K562 (cell line): ENCODE data around the gene GPR4. TPM values are rescaled to one million over a fixed set of nuclear protein-coding genes. Genes with fewer than 3 reads are reported as not detected.

Experiments
- ARID4B ChIP-seq: sonication (generic); formaldehyde crosslinking; IDR thresholded peaks from 2 replicates; pipeline ENCODE4 v1.8.0; 2022; ENCODE audit warnings: mild to moderate bottlenecking, missing genetic modification reagents
- CBX1 ChIP-seq: sonication (generic); IDR thresholded peaks from 2 replicates; pipeline ENCODE4 v1.6.1; 2016; ENCODE audit warnings: antibody characterized with exemption, low read depth, mild to moderate bottlenecking
- COPS2 ChIP-seq: fragments of 450-650 bp; conservative IDR thresholded peaks from 2 replicates; pipeline ENCODE4 v1.6.1; 2016; ENCODE audit warnings: mild to moderate bottlenecking, moderate library complexity
- DPF2 ChIP-seq: fragments of 450-650 bp; IDR thresholded peaks from 2 replicates; pipeline ENCODE4 v1.6.1; 2016
- EHMT2 ChIP-seq: fragments of 450-650 bp; IDR thresholded peaks from 2 replicates; pipeline ENCODE4 v1.6.1; 2018; ENCODE audit warnings: antibody characterized with exemption
- GABPA ChIP-seq: fragments of 200-800 bp; sonication (Bioruptor generic); conservative IDR thresholded peaks from 2 replicates; pipeline ENCODE4 v1.6.1; 2016; ENCODE audit warnings: low read depth, missing genetic modification characterization, missing compliant biosample characterization
- GTF2A2 ChIP-seq: IDR thresholded peaks from 2 replicates; pipeline ENCODE4 v1.6.1; 2016; ENCODE audit warnings: mild to moderate bottlenecking, missing genetic modification characterization, missing compliant biosample characterization
- HCFC1 ChIP-seq: IDR thresholded peaks from 2 replicates; pipeline ENCODE4 v1.6.1; 2012; ENCODE audit warnings: low read depth, low read length, improper control_type of control experiment
- HNRNPLL ChIP-seq: fragments of 200-400 bp; formaldehyde crosslinking; IDR thresholded peaks from 2 replicates; pipeline ENCODE4 v1.6.1; 2017; ENCODE audit warnings: low read length, low read depth, mild to moderate bottlenecking; ENCODE audit not compliant: poor library complexity, severe bottlenecking
- HOMEZ ChIP-seq: fragments of 250-450 bp; sonication (Bioruptor Pico); IDR thresholded peaks from 2 replicates; pipeline ENCODE4 v1.4.0; 2020; ENCODE audit warnings: mild to moderate bottlenecking, moderate library complexity
- LEF1 ChIP-seq: fragments of 450-650 bp; IDR thresholded peaks from 2 replicates; pipeline ENCODE4 v1.6.1; 2016; ENCODE audit warnings: mild to moderate bottlenecking
- MAFF ChIP-seq: IDR thresholded peaks from 2 replicates; pipeline ENCODE4 v1.6.1; 2012; ENCODE audit warnings: low read length, improper control_type of control experiment
- MCM2 ChIP-seq: fragments of 450-650 bp; IDR thresholded peaks from 2 replicates; pipeline ENCODE4 v1.6.1; 2017; ENCODE audit warnings: low read depth, mild to moderate bottlenecking
- TOE1 ChIP-seq, 2 experiments: fragments of 450-650 bp in 1 of 2; sonication (generic) in 1 of 2; formaldehyde crosslinking in 1 of 2; IDR thresholded peaks; 2 replicates each; pipeline versions ENCODE4 v1.7.1 to v1.8.0; 2016 to 2022; ENCODE audit warnings: borderline replicate concordance in 2 of 2, mild to moderate bottlenecking in 2 of 2, antibody characterized with exemption in 1 of 2, inconsistent platforms in 1 of 2, low read depth in 1 of 2, missing genetic modification reagents in 1 of 2, moderate library complexity in 1 of 2
- ZBTB12 ChIP-seq: fragments of 250-450 bp; sonication (Bioruptor Pico); IDR thresholded peaks from 2 replicates; pipeline ENCODE4 v1.4.0; 2020
- ZBTB7A ChIP-seq: IDR thresholded peaks from 2 replicates; pipeline ENCODE4 v1.6.1; 2011; ENCODE audit warnings: low read depth, mild to moderate bottlenecking, low read length, moderate library complexity, borderline replicate concordance; ENCODE audit not compliant: control insufficient read depth
- ZNF12 ChIP-seq: sonication (generic); formaldehyde crosslinking; IDR thresholded peaks from 2 replicates; pipeline ENCODE4 v1.4.0; 2020; ENCODE audit warnings: mild to moderate bottlenecking, missing genetic modification reagents
- ZNF146 ChIP-seq: IDR thresholded peaks from one replicate; pipeline ENCODE4 v1.6.1; 2018; ENCODE audit warnings: missing compliant biosample characterization; ENCODE audit not compliant: unreplicated experiment
- ZNF41 ChIP-seq: fragments of 250-450 bp; sonication (Bioruptor Pico); conservative IDR thresholded peaks from 2 replicates; pipeline ENCODE4 v1.4.0; 2020; ENCODE audit warnings: mild to moderate bottlenecking
- ZNF444 ChIP-seq: fragments of 250-450 bp; sonication (Bioruptor Pico); IDR thresholded peaks from 2 replicates; pipeline ENCODE4 v1.4.0; 2020; ENCODE audit warnings: mild to moderate bottlenecking, moderate library complexity
- ZNF778 ChIP-seq: fragments of 450-650 bp; formaldehyde crosslinking; IDR thresholded peaks from 2 replicates; pipeline ENCODE4 v1.4.0; 2020; ENCODE audit warnings: mild to moderate bottlenecking, moderate library complexity
- ZNF79 ChIP-seq: fragments of 250-450 bp; sonication (Bioruptor Pico); IDR thresholded peaks from 2 replicates; pipeline ENCODE4 v1.4.0; 2020; ENCODE audit warnings: low read depth, mild to moderate bottlenecking, moderate library complexity
- polyA plus RNA-seq, 8 experiments: library from polyadenylated mRNA; depleted of rRNA in 4 of 8; stranded (reverse) in 5 of 8; unstranded in 3 of 8; fragments of >200 nt; fragmentation: Nextera tagmentation in 2 of 8; fragmentation: Illumina TruSeq in 1 of 8; extraction: Ambion mirVana in 2 of 8; extraction: Trizol in 1 of 8; gene quantifications; 2 replicates each; pipeline versions ENCODE4 v1.2.1 to v1.2.3, GENCODE V29; 2011 to 2014; ENCODE audit warnings: inconsistent platforms in 1 of 8, missing spikeins in 1 of 8
- total RNA-seq, 7 experiments: library from RNA; depleted of rRNA in 6 of 7; stranded (reverse); fragments of >200 nt in 6 of 7; fragmentation: Illumina TruSeq in 2 of 7; extraction: Trizol in 2 of 7; gene quantifications; 2 replicates each; pipeline versions ENCODE4 v1.2.1 to v1.2.3, GENCODE V29; 2011 to 2021; ENCODE audit warnings: low replicate concordance in 1 of 7

Gene GPR4
- total and polyA plus RNA-seq, 9 of the 15 experiments (the other 6 are each of a cell fraction or from before 2014, with no cell fraction given): 0.03 to 0.09 (median 0.04) TPM; not detected in 5

- TF ChIP-seq EHMT2 (peak; percentile 66; the same call in 1 of the 2 replicates), ARID4B (CRISPR knock-in tag) (0 out of 2 replicates have a peak, but pooled peaks have one; percentile 21), LEF1 (no peak), GTF2A2 (tag) (no peak), TOE1 (IDR thresholded peaks at IDR 0.05; ENCODE audit: borderline replicate concordance) (peak; percentile 91), TOE1 (CRISPR knock-in tag; IDR thresholded peaks at IDR 0.05; ENCODE audit: borderline replicate concordance, low read depth) (no peak), HCFC1 (no peak; the same call in 1 of the 2 replicates), DPF2 (no peak; the same call in 1 of the 2 replicates), COPS2 (no peak), ZNF778 (CRISPR knock-in tag) (no peak), ZNF79 (CRISPR knock-in tag) (no peak), GABPA (tag) (no peak), HNRNPLL (no peak), ZNF444 (no peak), ZBTB7A (no peak), MCM2 (no peak), ZNF12 (CRISPR knock-in tag) (peak; percentile 68; the same call in 1 of the 2 replicates), HOMEZ (CRISPR knock-in tag) (no peak), ZNF146 (CRISPR knock-in tag) (no peak), ZNF41 (no peak), ZBTB12 (CRISPR knock-in tag) (no peak), CBX1 (peak; percentile 49; the same call in 1 of the 2 replicates), MAFF (no peak)
Measured at GRCh38 chr19:45591004-45591637, 10.9 kb downstream of the GPR4 start (continued).
